Endodermal cell (in vitro differentiated cells): ENCODE results near the gene KCNC4. TPM values are rescaled to one million over a fixed set of nuclear protein-coding genes. Genes with fewer than 3 reads are reported as not detected.

ENCODE experiments used
- DNase-seq: peaks from one replicate; pipeline ENCODE4 v3.0.0-alpha.2; 2017
- H3K27ac ChIP-seq: 2 replicates; pipeline ENCODE4 v1.5.1; 2013; ENCODE audit warnings: mild to moderate bottlenecking, low read depth, low read length, moderate library complexity
- H3K27me3 ChIP-seq: 2 replicates; pipeline ENCODE4 v1.6.1; 2013; ENCODE audit warnings: mild to moderate bottlenecking, low read length, moderate library complexity; ENCODE audit not compliant: insufficient read depth, control insufficient read depth, poor library complexity, severe bottlenecking
- H3K36me3 ChIP-seq: 2 replicates; pipeline ENCODE4 v1.7.0; 2013; ENCODE audit warnings: mild to moderate bottlenecking, low read length, moderate library complexity; ENCODE audit not compliant: control insufficient read depth, insufficient read depth
- H3K4me1 ChIP-seq: one replicate; pipeline ENCODE4 v1.7.0; 2013; ENCODE audit warnings: low read length; ENCODE audit not compliant: control insufficient read depth, insufficient read depth
- H3K4me3 ChIP-seq: 2 replicates; pipeline ENCODE4 v1.5.1; 2013; ENCODE audit warnings: mild to moderate bottlenecking, low read length, moderate library complexity
- H3K9ac ChIP-seq: 2 replicates; pipeline ENCODE4 v1.6.1; 2013; ENCODE audit warnings: mild to moderate bottlenecking, low read length, moderate library complexity; ENCODE audit not compliant: poor library complexity, severe bottlenecking; ENCODE audit errors: extremely low read depth
- H3K9me3 ChIP-seq: 2 replicates; pipeline ENCODE4 v1.6.1; 2013; ENCODE audit warnings: mild to moderate bottlenecking, low read length, moderate library complexity; ENCODE audit not compliant: control insufficient read depth
- H3K27ac Mint-ChIP-seq: 2 replicates; pipeline ENCODE4 v1.8.0; 2020; ENCODE audit warnings: mixed read lengths
- H3K27me3 Mint-ChIP-seq: 2 replicates; pipeline ENCODE4 v1.8.0; 2021; ENCODE audit warnings: mild to moderate bottlenecking, mixed read lengths; ENCODE audit not compliant: insufficient read depth
- H3K36me3 Mint-ChIP-seq: 2 replicates; pipeline ENCODE4 v1.8.0; 2020; ENCODE audit warnings: low read depth, mixed read lengths
- H3K4me1 Mint-ChIP-seq: 2 replicates; pipeline ENCODE4 v1.8.0; 2020; ENCODE audit warnings: mixed read lengths
- H3K4me3 Mint-ChIP-seq: 2 replicates; pipeline ENCODE4 v1.8.0; 2020; ENCODE audit warnings: mild to moderate bottlenecking, moderate library complexity, mixed read lengths
- H3K9me3 Mint-ChIP-seq: 2 replicates; pipeline ENCODE4 v1.8.0; 2020; ENCODE audit warnings: mild to moderate bottlenecking, mixed read lengths
- WGBS, 2 experiments: methylation state at CpG; one replicate each; pipeline versions ENCODE4 v1.1.5 to v1.1.7; 2013; ENCODE audit warnings: missing lambda C conversion rate in 2 of 2, mixed read lengths in 1 of 2; ENCODE audit not compliant: insufficient coverage in 1 of 2, insufficient read length in 1 of 2; 5-methylcytosine and 5-hydroxymethylcytosine counted together
- total RNA-seq, 2 donors: library from RNA; stranded (reverse); fragmentation: NEBNext Ultra II Directional in 1 of 2; extraction: Animal tissue kit (Norgen Biotek cat#: 25700) in 1 of 2; gene quantifications; 2 replicates in 1 of 2; 3 replicates in 1 of 2; pipeline ENCODE4 v1.2.1, GENCODE V29; 2021
- TF ChIP-seq, protein P1 (sequence below): fragments of 200-600 bp; sonication (generic); conservative IDR thresholded peaks from 2 replicates; pipeline ENCODE4 v1.5.0; 2021; ENCODE audit warnings: antibody characterized with exemption, mild to moderate bottlenecking

KCNC4 gene
- total RNA-seq, 2 donors from 2014 or later, result 7.6 to 10.2 TPM

DNA sequence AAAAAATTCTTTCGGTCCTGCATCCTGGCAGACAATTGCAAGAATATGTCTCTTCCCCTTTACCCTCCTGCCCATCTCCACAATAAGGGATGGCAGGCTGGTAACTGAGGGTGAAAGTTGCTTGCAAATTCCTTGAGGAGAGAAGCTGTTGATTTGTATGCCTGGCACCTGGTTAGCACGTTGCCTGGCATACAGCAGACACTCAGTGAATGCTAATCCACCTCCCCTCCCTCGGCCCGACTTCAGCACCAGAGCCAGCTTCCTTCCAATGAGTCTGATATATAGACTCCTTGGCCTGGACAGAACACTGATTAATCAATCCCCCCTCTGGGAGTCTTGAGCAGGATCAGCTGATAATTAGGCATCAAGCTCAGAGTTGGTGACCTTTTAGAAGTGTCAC lies 39.1 kb downstream of the KCNC4 start:
- Mint-ChIP-seq H3K27ac (no peak overlapping the region), H3K27me3 (peaks cover 17% of the 10 kb centered on the region), H3K36me3 (no peaks in the 10 kb centered on the region), H3K4me3 (no peak overlapping the region), H3K9me3 (no peaks in the 10 kb centered on the region), H3K4me1 (no peaks in the 10 kb centered on the region)
- Histone ChIP-seq H3K9ac (no peak overlapping the region), H3K4me3 (no peak overlapping the region), H3K9me3 (no peaks in the 10 kb centered on the region), H3K36me3 (no peaks in the 10 kb centered on the region), H3K4me1 (no peaks in the 10 kb centered on the region), H3K27me3 (no peaks in the 10 kb centered on the region), H3K27ac (no peak overlapping the region)
- TF ChIP-seq, protein P1, sequence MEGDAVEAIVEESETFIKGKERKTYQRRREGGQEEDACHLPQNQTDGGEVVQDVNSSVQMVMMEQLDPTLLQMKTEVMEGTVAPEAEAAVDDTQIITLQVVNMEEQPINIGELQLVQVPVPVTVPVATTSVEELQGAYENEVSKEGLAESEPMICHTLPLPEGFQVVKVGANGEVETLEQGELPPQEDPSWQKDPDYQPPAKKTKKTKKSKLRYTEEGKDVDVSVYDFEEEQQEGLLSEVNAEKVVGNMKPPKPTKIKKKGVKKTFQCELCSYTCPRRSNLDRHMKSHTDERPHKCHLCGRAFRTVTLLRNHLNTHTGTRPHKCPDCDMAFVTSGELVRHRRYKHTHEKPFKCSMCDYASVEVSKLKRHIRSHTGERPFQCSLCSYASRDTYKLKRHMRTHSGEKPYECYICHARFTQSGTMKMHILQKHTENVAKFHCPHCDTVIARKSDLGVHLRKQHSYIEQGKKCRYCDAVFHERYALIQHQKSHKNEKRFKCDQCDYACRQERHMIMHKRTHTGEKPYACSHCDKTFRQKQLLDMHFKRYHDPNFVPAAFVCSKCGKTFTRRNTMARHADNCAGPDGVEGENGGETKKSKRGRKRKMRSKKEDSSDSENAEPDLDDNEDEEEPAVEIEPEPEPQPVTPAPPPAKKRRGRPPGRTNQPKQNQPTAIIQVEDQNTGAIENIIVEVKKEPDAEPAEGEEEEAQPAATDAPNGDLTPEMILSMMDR, result no peak
- no peak for DNase-seq
- WGBS, 2 experiments, result 75 to 81% methylated on average over 3 to 4 of the region's 4 CpGs

DNA sequence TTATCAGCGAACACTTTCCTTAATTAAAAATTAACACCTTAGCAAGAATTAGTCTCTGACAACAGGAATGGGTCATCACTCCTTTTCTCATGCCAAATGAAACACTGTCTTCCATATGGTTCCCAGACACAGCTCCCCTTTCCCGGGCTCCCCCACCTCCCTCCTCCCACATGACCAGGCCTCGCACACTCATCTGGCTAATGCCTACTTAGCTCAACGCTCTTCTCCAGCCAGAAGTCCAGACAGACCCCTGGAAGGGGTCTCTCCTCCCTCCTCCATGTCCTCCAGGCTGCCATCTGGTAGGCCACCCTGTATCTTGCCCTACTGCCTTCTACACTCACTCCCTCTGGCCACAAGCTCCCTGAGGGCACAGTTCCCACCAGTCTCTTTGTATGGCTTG lies 39.9 kb downstream of the KCNC4 start:
- Mint-ChIP-seq H3K4me1 (no peaks in the 10 kb centered on the region), H3K36me3 (no peaks in the 10 kb centered on the region), H3K9me3 (no peaks in the 10 kb centered on the region), H3K27ac (no peak overlapping the region), H3K4me3 (no peak overlapping the region), H3K27me3 (peaks cover 18% of the 10 kb centered on the region)
- Histone ChIP-seq H3K9me3 (no peaks in the 10 kb centered on the region), H3K4me1 (no peaks in the 10 kb centered on the region), H3K27ac (peak overlapping the region; percentile 22), H3K27me3 (no peaks in the 10 kb centered on the region), H3K36me3 (no peaks in the 10 kb centered on the region), H3K9ac (no peak overlapping the region), H3K4me3 (no peak overlapping the region)
- TF ChIP-seq, protein P1, result no peak
- WGBS, 2 experiments, result 65 to 96% methylated on average over 2 to 4 of the region's 4 CpGs
- peak; percentile 13 for DNase-seq

DNA sequence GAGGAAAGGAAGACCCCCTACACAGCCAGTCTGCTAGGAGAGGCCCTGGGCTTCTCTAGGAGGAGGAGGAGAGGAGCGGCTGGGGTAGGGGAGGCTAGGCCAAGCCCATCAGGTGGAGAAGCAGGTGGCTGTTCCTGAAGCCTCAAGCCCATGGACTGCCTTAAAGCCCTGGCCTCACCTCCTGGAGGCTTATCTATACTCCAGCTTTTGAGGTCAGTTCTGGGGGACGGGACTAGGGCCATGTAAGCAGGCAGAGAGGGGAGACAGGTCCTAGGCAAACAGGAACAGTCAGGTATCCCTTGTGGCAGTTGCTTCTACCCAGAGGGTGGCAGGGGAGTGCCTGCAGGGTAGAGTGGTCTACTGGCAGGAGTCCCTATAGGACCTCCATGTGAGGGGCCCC lies 40.6 kb downstream of the KCNC4 start:
- Mint-ChIP-seq H3K4me3 (no peak overlapping the region), H3K36me3 (no peaks in the 10 kb centered on the region), H3K4me1 (no peaks in the 10 kb centered on the region), H3K27ac (no peak overlapping the region), H3K9me3 (no peaks in the 10 kb centered on the region), H3K27me3 (peaks cover 16% of the 10 kb centered on the region)
- TF ChIP-seq, protein P1, result no peak
- no peak for DNase-seq
- Histone ChIP-seq H3K36me3 (no peaks in the 10 kb centered on the region), H3K4me1 (no peaks in the 10 kb centered on the region), H3K9ac (no peak overlapping the region), H3K27me3 (no peaks in the 10 kb centered on the region), H3K4me3 (no peak overlapping the region), H3K27ac (no peak overlapping the region), H3K9me3 (no peaks in the 10 kb centered on the region)
- 0 to 51% methylated on average over 1 to 2 of the region's 2 CpGs for WGBS, 2 experiments
